Smooth muscle cell (in vitro differentiated cells): ENCODE results near the gene ABCG1. TPM values are rescaled to one million over a fixed set of nuclear protein-coding genes. Genes with fewer than 3 reads are reported as not detected.

Experiments
- DNase-seq: peaks from one replicate; lab custom pipeline; 2025; ENCODE audit not compliant: unreplicated experiment; lab: John Stamatoyannopoulos, UW
- H2AFZ ChIP-seq: fragments of 200-600 bp; sonication (generic); 2 replicates; pipeline ENCODE4 v1.6.0; 2016; ENCODE audit warnings: antibody characterized with exemption, low read depth, mild to moderate bottlenecking
- H3F3A ChIP-seq: fragments of 200-600 bp; sonication (generic); 2 replicates; pipeline ENCODE4 v1.6.0; 2017; ENCODE audit warnings: antibody characterized with exemption, low read depth
- H3K27ac ChIP-seq: fragments of 200-600 bp; sonication (generic); 2 replicates; pipeline ENCODE4 v1.5.1; 2016; ENCODE audit warnings: low read depth, mild to moderate bottlenecking
- H3K27me3 ChIP-seq: fragments of 200-600 bp; sonication (generic); 2 replicates; pipeline ENCODE4 v1.6.1; 2016; ENCODE audit warnings: low read depth, mild to moderate bottlenecking
- H3K36me3 ChIP-seq: fragments of 200-600 bp; sonication (generic); 2 replicates; pipeline ENCODE4 v1.5.1; 2016; ENCODE audit warnings: low read depth
- H3K4me1 ChIP-seq: fragments of 200-600 bp; sonication (generic); 2 replicates; pipeline ENCODE4 v1.5.1; 2016; ENCODE audit warnings: low read depth
- H3K4me2 ChIP-seq: fragments of 200-600 bp; sonication (generic); 2 replicates; pipeline ENCODE4 v1.6.0; 2016; ENCODE audit warnings: mild to moderate bottlenecking
- H3K4me3 ChIP-seq: fragments of 200-600 bp; sonication (generic); 2 replicates; pipeline ENCODE4 v1.5.1; 2016; ENCODE audit warnings: mild to moderate bottlenecking
- H3K79me2 ChIP-seq: fragments of 200-600 bp; sonication (generic); 2 replicates; pipeline ENCODE4 v1.6.0; 2016; ENCODE audit warnings: low read depth, mild to moderate bottlenecking
- H3K9ac ChIP-seq: fragments of 200-600 bp; sonication (generic); 2 replicates; pipeline ENCODE4 v1.6.0; 2016; ENCODE audit warnings: low read depth
- H3K9me3 ChIP-seq: fragments of 200-600 bp; sonication (generic); replicated peaks from 2 replicates; pipeline ENCODE4 v1.5.1; 2016; ENCODE audit warnings: low read depth
- H4K20me1 ChIP-seq: fragments of 200-600 bp; sonication (generic); 2 replicates; pipeline ENCODE4 v1.6.0; 2016; ENCODE audit warnings: low read depth
- CTCF ChIP-seq: fragments of 200-600 bp; sonication (generic); IDR thresholded peaks from 2 replicates; pipeline ENCODE4 v1.5.1; 2017; ENCODE audit warnings: borderline replicate concordance, mild to moderate bottlenecking, antibody characterized with exemption; ENCODE audit not compliant: insufficient read depth, poor library complexity, severe bottlenecking
- WGBS: methylation state at CpG from one replicate; pipeline ENCODE4 v1.1.7; 2016; ENCODE audit warnings: low lambda C conversion rate; 5-methylcytosine and 5-hydroxymethylcytosine counted together
- polyA plus RNA-seq: library from polyadenylated mRNA; unstranded; fragments of >200 nt; fragmentation: Nextera tagmentation; extraction: Ambion mirVana; gene quantifications from 2 replicates; pipeline ENCODE4 v1.2.1, GENCODE V29; 2016
- total RNA-seq: library from RNA; depleted of rRNA; stranded (reverse); fragments of >200 nt; gene quantifications from 2 replicates; pipeline ENCODE4 v1.2.3, GENCODE V29; 2014

ABCG1 gene
- total and polyA plus RNA-seq, 2 experiments from 2014 or later = 0.55 to 2.9 TPM

GRCh38 chr21:42227909-42228708 lies 9.2 kb downstream of the ABCG1 start:
- H3K9me3 ChIP-seq = no peaks in the 10 kb centered on the region
- H4K20me1 ChIP-seq = no peaks in the 10 kb centered on the region
- WGBS = 59% methylated on average over 10 of the region's 10 CpGs
- H2AFZ ChIP-seq = no peak overlapping the region
- DNase-seq = no peak
- H3K27me3 ChIP-seq = peaks cover 37% of the 10 kb centered on the region
- no peak overlapping the region for H3K4me3 ChIP-seq
- no peaks in the 10 kb centered on the region for H3K79me2 ChIP-seq
- no peak for TF ChIP-seq CTCF
- H3K36me3 ChIP-seq = no peaks in the 10 kb centered on the region
- H3F3A ChIP-seq = peaks cover under 1% of the 10 kb centered on the region
- no peak overlapping the region for H3K4me2 ChIP-seq
- H3K27ac ChIP-seq = peak overlapping the region; percentile 9
- H3K4me1 ChIP-seq = peaks cover 4% of the 10 kb centered on the region
- no peak overlapping the region for H3K9ac ChIP-seq

- H3F3A ChIP-seq = peaks cover 5% of the 10 kb centered on the region
- H2AFZ ChIP-seq = no peak overlapping the region
- H3K27ac ChIP-seq = no peak overlapping the region
- TF ChIP-seq CTCF = no peak
- H3K79me2 ChIP-seq = no peaks in the 10 kb centered on the region
- no peaks in the 10 kb centered on the region for H3K9me3 ChIP-seq
- no peaks in the 10 kb centered on the region for H4K20me1 ChIP-seq
- no peak overlapping the region for H3K4me2 ChIP-seq
- H3K36me3 ChIP-seq = no peaks in the 10 kb centered on the region
- no peak overlapping the region for H3K4me3 ChIP-seq
- no peak for DNase-seq
- peaks cover 10% of the 10 kb centered on the region for H3K4me1 ChIP-seq
- WGBS = 95% methylated on average over 11 of the region's 11 CpGs
- no peak overlapping the region for H3K9ac ChIP-seq
- H3K27me3 ChIP-seq = peaks cover 31% of the 10 kb centered on the region
Measured at GRCh38 chr21:42228709-42229220, 9.8 kb downstream of the ABCG1 start.

GRCh38 chr21:42229676-42230075 lies 10.7 kb downstream of the ABCG1 start:
- Histone ChIP-seq H2AFZ (no peak overlapping the region), H3K27ac (no peak overlapping the region), H3K4me3 (no peak overlapping the region), H3K9ac (no peak overlapping the region), H3K9me3 (no peaks in the 10 kb centered on the region), H3K4me2 (no peak overlapping the region), H3K79me2 (no peaks in the 10 kb centered on the region), H3F3A (peaks cover 12% of the 10 kb centered on the region), H3K4me1 (peaks cover 17% of the 10 kb centered on the region), H4K20me1 (no peaks in the 10 kb centered on the region), H3K27me3 (peaks cover 28% of the 10 kb centered on the region), H3K36me3 (no peaks in the 10 kb centered on the region)
- 91% methylated on average over 7 of the region's 7 CpGs for WGBS
- DNase-seq = no peak
- TF ChIP-seq CTCF = no peak
